ENCODE measurements around the gene CASZ1.

The CASZ1 gene

GRCh38 chr1:10774615-10775310, 21.7 kb downstream of the CASZ1 start:
- no peak for DNase-seq

GRCh38 chr1:10773851-10774614, 22.4 kb downstream of the CASZ1 start:
- no peak for DNase-seq

GRCh38 chr1:10773376-10773775, 23.1 kb downstream of the CASZ1 start:
- no peak for DNase-seq

- DNase-seq = no peak
These were observed 23.7 kb downstream of the CASZ1 start for GRCh38 chr1:10772711-10773110.

- DNase-seq = no peak
These were observed 24.7 kb downstream of the CASZ1 start for GRCh38 chr1:10771789-10772188.

- DNase-seq = no peak
These were observed 27.9 kb downstream of the CASZ1 start for GRCh38 chr1:10768552-10768951.

- DNase-seq = no peak
These were observed 29.2 kb downstream of the CASZ1 start for GRCh38 chr1:10767282-10767681.

GRCh38 chr1:10765734-10766478, 30.5 kb downstream of the CASZ1 start:
- DNase-seq = no peak

- DNase-seq = no peak
These were observed 31.1 kb downstream of the CASZ1 start for GRCh38 chr1:10765304-10765703.

- DNase-seq = no peak
These were observed 32.1 kb downstream of the CASZ1 start for GRCh38 chr1:10764296-10764798.

GRCh38 chr1:10762875-10763274, 33.6 kb downstream of the CASZ1 start:
- no peak for DNase-seq

- no peak for DNase-seq
These were observed 34.3 kb downstream of the CASZ1 start for GRCh38 chr1:10762153-10762523.

GRCh38 chr1:10761503-10762152, 34.8 kb downstream of the CASZ1 start:
- DNase-seq = no peak

- DNase-seq = no peak
These were observed 35.6 kb downstream of the CASZ1 start for GRCh38 chr1:10760566-10761502.

- DNase-seq = no peak
These were observed 36.8 kb downstream of the CASZ1 start for GRCh38 chr1:10759413-10760200.

GRCh38 chr1:10756842-10757241, 39.6 kb downstream of the CASZ1 start:
- no peak for DNase-seq

- no peak for DNase-seq
These were observed 40.4 kb downstream of the CASZ1 start for GRCh38 chr1:10755970-10756521.

- no peak for DNase-seq
These were observed 41.7 kb downstream of the CASZ1 start for GRCh38 chr1:10754568-10755329.

- DNase-seq = no peak
These were observed 43.1 kb downstream of the CASZ1 start for GRCh38 chr1:10753299-10753698.

GRCh38 chr1:10751561-10752085, 44.8 kb downstream of the CASZ1 start:
- no peak for DNase-seq
